ENCODE data around the gene CSPG4.
"Not testable (repeated sequence)": the region's sequence is repeated elsewhere in the genome, so short reads cannot be mapped to it uniquely, and the experiment has no call there.

The CSPG4 gene

DNA sequence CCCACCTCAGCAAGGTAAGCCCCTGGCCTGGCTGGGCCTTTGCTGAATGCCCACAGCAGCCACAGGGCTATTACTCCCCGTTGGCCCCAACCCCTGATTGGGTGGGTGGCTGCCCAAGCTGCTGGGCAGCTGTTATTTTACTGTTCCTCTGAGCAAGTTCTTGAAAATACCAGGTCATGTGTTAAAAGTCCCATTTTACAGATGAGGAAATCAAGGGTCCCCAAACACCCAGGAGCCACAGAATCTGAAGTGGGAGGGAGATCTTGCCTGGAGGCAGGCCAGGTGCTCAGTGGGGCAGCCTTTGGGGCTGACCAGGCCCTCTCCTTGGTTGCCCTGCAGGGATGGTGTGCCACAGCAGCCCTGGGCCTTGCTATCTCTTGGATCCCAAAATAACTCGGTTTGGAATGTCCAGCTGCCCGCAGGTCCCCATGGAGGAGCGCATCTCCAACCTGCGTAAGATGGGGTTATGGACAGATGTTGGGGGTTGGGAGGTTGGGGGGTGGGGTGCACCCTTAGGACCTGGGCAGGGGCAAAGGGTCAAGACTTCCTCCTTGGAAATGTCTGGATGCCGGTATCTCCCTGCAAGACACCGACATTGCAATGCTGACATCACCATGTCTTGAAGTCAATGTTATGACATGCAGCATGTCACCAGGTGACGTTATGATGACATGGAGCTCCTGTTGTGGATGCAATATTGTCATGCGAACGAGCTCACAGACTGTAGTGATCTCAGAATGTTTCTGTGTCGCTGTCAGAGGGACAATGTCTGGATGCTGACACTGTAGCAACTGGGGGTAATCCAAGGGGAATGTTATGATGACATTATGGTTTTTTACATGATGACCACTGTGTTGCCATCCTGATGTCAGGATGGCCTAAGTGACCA, 13.3 kb upstream of the CSPG4 start:
- no peak for DNase-seq (ENCODE audit: low read depth in 1 of 2, low spot score in 1 of 2)

DNA sequence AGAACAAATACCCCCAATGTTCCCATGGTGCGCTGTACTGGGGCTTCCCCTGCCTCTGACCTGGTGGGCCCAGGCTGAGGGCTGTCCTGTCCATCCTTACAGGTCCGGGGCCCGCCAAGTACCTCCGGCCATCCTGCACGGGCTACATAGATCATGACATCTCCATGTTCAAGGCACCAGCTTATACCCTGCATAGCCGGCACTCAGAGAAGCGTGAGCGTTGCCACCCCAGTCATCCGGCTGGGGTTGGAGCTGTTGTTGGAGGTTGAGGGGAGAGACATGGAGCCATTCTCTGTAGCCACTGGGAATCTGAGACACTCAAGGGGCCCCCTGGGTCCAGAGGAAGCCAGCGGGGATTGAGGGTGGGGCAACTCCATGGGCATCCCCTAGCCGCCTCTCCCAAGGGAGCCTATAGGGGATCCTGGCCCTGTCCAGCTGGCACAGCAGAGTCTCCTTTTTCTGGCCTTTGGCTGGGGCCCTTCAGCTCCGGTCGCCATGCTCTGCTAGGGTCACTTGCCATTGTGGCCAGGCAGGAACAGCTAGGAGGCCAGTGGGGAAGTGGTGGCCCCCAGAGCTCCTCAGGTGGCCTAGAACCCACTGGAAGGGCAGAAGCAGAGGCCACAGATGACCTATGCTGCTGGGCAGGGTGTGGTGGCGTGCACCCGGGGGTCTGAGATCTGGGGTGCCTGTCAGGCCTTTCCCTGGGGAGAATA, 12.5 kb upstream of the CSPG4 start:
- no peak for DNase-seq (ENCODE audit: low read depth in 1 of 2, low spot score in 1 of 2)

DNA sequence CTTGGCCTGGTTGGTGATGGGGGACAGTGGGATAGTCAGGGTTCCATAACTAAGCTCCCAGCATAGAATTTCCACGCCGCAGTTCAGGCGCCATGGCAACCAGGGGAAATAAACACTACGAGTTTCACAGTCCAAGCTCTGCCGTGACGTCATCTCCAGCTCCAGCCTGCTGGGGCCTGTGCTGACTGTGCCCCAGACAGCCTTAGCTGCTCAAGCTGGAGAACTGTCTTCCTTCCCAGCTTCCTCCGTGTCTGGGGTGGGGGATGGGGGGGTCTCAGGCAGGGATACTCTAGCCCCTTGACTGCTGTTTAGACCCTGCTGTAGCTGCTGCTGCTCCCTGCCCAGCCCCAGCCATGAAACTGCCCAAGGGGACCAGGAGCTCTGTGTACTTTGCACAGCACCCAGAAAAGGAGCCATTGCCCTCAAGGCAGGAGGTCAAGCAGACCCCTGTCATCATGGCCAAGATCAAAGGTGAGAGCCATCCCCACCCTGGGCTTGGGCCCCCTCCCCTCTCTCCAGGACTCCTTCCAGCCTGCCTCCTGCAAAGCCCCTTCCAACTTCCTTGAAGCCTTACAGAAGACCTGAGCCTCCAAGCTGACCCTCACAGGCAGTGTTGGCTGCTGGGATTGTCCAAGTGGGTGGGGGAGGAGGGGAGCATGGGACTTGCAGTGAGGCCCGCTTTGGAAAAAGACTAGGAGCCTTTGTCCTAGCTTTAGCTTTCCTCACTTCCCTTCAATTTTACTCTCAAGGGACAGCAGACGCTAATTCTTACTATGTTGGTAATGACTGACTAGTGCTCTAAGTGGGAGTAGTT, 11.4 kb upstream of the CSPG4 start:
- no peak for DNase-seq (ENCODE audit: low read depth in 1 of 2, low spot score in 1 of 2)

DNA sequence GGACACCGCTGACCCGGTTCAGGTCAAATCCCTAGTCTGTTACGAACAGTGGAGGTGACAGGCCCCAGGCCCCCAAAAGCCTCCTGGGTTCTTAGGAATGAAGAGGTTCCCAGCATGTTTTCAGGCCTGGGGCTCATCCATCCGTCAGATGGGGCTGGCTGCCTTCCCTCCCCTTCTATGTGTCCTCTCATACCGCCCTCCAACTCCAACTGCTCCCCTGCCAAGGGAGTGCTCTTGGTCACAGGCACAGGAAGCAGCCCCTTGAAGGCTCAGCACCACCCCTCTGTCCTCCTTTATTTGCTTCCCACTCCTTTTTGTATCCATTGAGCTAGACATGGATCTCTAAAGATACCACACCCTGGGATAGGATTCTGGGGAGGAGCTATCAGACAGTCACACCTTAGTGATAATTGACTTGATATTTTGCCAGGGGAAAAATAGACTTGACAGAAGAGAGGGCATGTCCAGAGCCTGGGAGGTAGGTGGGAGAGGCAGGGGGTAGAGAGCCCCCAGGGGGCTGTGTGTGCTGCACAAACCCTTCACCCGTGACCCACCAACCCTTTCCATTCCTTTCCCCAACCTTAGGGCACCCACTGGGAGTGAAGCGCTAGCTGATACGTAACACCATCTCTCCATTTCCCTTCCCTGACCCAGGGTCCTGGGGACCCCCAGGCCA, 10.7 kb upstream of the CSPG4 start:
- DNase-seq (ENCODE audit: low read depth in 1 of 2, low spot score in 1 of 2): no peak

GRCh38 chr15:75721923-75722870, 9.5 kb upstream of the CSPG4 start:
- no peak for DNase-seq (ENCODE audit: low read depth in 1 of 2, low spot score in 1 of 2)

DNA sequence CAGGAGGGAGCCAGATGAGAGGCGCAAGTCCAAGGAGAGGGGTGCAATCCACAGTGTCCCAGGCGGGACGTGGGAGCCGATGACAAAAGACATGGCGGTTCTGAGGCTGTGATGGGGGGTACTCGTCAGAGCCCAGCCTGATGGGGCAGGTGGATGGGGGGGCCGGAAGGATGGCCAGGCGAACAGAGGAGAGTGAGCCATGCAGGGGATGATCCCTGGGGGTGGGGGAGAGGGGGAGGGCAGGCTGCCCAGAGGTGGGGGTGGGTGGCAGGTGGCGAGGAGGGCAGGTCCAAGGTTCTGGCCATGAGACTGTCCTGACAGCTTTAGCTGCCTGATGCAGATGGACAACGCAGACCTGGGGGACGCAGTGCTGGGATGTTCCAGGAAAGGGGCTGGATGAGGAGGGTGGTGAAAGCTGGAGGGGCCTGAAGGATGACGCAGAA, 8.9 kb upstream of the CSPG4 start:
- no peak for DNase-seq (ENCODE audit: low read depth in 1 of 2, low spot score in 1 of 2)

- DNase-seq (ENCODE audit: low read depth in 1 of 2, low spot score in 1 of 2): peak in 1 of 2 donors; percentile 16
Measured at GRCh38 chr15:75720787-75721479, 8.3 kb upstream of the CSPG4 start.

GRCh38 chr15:75720297-75720696, 7.6 kb upstream of the CSPG4 start:
- no peak for DNase-seq (ENCODE audit: low read depth in 1 of 2, low spot score in 1 of 2)

DNA sequence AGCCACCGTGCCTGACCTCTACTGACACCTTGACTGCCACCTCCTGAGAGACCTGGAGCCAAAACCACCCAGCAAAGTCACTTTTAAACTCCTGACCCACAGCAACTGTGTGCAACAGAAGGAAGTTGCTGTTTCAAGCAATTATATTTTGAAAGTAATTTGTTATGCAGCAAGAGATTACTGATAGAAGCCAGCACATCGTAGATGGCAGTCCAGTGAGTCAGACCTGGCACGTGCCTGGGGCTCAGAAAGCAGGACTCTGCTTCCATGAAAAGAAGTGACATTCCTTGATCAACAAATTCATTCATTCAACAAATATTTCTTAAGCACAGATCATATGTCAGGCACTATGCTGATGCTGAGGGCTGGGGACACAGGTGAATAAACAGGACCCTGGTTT, 5.7 kb upstream of the CSPG4 start:
- DNase-seq (ENCODE audit: low read depth in 1 of 2, low spot score in 1 of 2): no peak

DNA sequence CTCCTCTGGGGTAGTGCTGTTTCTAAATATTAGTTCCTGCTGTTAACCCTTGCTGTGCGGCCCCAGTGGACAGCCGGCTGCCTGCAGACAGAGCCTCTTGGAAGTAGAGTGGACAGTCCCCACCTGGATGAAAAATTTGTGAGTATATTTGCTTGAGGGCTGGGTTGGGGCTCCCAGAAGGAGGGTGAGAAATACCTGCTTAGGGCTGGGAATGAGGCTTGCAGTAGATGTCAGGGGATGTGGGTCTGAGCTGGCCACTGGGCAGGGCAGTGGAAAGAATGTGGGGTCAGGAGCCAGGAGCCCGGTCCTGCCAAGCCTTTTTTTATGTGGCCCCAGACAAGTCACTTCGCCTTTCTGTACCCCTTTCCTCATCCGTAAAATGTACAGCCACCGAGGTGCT, 4.4 kb upstream of the CSPG4 start:
- DNase-seq (ENCODE audit: low read depth in 1 of 2, low spot score in 1 of 2): not testable (repeated sequence)

- DNase-seq (ENCODE audit: low read depth in 1 of 2, low spot score in 1 of 2): not testable (repeated sequence)
Measured at GRCh38 chr15:75716249-75716950, 3.8 kb upstream of the CSPG4 start.

DNA sequence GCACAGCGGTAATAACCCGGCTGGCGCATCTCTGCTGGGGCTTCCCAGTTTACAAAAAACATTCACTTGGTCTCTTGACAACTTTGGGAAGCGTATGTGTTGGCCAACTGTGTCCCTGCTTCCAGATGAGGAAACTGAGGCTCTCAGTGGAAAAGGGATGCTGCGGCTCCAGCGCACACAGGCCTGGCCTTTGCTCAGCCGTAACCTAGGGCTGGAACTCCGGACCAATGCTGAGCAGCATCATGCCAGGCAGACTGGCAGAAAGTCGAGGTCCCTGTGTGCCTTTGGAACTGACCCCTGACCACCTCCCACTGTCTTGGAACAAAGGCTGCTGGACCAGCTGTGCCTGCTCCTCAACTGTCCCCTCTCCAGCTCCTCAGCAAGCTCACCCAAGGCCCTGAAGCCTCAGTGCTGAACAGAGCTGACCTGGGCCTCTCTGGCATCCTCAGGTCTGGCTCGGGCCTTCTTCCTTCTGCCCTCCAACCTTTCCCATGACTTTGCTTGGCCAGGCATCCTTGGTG, 2.7 kb upstream of the CSPG4 start:
- DNase-seq (ENCODE audit: low read depth in 1 of 2, low spot score in 1 of 2): not testable (repeated sequence)

DNA sequence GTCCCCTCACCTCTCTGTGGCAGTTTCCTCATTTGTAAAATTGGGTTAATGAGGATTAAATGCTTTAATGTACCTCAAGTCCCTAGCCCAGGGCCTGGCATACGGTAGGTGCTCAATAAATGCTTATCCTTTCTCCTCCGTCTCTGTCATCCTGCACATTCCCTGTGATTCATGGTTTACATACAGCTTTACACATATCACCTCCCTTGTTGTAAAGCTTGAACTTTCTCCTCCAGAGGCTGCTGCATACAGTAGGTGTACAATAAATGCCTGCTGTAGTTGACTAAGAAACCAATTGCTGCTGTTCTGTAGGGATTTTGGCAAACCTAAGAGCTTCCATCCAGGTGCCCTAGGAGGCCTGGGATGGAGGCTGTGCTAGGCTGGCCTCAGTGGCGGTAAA, 1.5 kb upstream of the CSPG4 start:
- no peak for DNase-seq (ENCODE audit: low read depth in 1 of 2, low spot score in 1 of 2)

DNA sequence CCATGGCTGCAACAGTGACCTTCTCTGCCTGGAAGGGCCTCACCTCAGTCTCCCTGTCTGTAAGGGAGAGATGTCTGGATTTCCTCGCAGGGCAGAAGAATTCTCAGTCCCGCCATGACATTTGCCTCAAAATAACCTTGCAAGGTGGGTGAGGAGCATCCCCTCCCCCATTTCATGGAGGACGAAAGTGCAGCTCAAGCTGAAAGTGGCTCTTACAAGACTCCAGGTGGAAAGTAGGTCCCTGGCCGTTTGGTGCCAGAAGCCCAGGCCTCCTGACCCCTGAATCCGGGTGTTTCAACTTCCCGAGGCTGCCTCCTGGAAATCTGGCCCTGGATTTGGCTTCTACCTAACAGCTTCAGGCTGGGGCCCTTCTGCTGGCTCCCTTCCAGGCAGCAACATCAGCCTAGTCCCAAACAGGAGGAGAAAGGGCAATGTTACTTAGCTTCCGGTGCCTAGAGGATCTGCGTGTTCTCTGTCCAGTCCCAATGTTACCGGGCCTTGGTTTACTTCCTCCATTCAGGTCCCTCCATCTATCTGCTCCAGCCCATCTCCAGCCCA, 769 bp upstream of the CSPG4 start:
- DNase-seq (ENCODE audit: low read depth in 1 of 2, low spot score in 1 of 2): no peak

- DNase-seq (ENCODE audit: low read depth in 1 of 2, low spot score in 1 of 2): not testable (repeated sequence)
Measured at GRCh38 chr15:75711495-75711894, 1.2 kb downstream of the CSPG4 start.

DNA sequence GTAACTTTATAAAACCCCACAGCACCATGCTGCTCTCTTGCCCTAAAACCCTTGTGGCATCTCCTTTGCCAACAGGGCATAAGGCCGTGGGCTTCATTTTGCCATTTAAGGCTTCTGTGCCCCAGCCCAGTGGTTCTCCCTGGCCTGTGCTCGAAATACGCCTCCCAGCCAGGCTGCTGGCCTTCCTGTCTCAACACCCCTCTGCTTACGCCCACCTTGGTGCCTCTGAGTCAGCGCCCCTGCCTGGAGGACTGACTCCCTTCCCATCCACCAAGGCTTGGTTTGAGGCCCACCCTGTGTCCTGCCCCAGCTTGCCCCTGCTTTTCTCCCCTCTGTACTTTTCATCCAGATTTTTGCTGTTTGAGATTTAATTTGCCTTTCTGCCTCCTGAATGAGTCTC, 1.8 kb downstream of the CSPG4 start:
- not testable (repeated sequence) for DNase-seq (ENCODE audit: low read depth in 1 of 2, low spot score in 1 of 2)

GRCh38 chr15:75709458-75709857, 3.2 kb downstream of the CSPG4 start:
- DNase-seq (ENCODE audit: low read depth in 1 of 2, low spot score in 1 of 2): not testable (repeated sequence)

- DNase-seq (ENCODE audit: low read depth in 1 of 2, low spot score in 1 of 2): no peak
Measured at GRCh38 chr15:75706682-75706954, 6.0 kb downstream of the CSPG4 start.

Data from activated CD4-positive, alpha-beta T cell treated with anti-CD3 and anti-CD28 coated beads, Interleukin-2, amount 50 U/mL, for 24 hours (primary cell).